ENCODE measurements around the gene ACYP1.

Gene ACYP1

DNA sequence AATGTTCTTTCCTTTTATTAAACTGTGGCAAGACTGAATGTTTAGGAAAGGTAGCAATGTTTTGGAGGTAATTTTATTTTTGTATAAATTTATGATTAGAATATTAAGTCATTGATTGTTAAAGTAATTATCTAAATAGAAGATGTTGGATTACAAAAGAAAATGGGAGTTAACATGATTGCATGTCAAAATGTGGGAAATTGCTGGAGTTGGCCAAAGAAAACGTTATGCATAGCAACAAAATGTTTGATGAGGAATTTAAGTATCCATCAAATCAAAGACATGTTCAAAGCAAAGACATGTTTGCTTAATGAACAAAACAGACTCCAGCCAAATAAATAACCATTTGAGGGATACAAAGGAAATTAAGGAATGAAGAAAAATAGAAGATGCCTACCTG lies 9.4 kb downstream of the ACYP1 start:
- no peak overlapping the region for H3K27ac ChIP-seq (ENCODE audit: low read depth, low read length)

DNA sequence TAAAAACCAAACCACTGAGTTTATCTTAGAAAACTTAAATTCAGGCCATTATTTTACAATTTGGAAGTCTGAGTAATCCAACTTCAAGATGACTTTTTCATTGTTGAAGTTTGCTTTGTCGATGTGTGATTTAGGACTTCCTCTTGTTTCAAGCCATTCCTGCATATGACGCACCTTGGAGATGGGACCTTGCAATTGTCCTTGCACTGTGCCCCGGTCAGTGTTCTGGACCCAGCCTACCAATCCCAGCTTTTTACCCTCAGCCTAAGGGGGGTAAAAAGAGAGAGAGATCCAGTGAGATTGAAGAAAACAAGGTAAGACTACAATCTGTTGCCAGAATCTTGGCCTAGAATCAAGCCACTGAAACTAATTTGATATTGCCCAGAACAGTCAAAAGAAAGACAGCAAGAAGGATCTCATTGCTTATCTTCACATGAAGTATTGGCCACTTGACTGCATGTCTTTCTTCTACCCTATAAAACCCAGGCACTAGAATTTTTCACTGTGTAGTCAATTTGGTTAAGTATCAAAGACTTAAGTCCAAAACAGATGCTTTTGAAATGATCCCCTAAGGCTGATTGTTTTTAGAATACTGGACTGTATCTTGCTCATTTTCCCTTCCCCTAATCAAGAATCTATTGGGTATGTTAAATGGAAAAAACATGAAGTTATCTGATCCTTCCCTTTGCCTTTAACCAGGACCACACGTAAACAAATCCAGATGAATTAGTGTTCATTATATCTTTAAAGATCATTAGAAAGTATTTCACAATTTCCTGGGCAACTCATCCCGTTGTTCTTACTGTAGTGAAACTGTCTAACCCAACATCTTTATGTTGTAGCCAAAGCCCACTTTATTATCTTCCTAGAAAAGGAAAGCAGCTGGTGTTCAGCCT lies 10.2 kb downstream of the ACYP1 start:
- Histone ChIP-seq H3K27ac (ENCODE audit: low read depth, low read length) (no peak overlapping the region), H3K4me3 (ENCODE audit: low read depth in 1 of 5, low read length in 5 of 5) (no peak overlapping the region), H3K27me3 (ENCODE audit: control insufficient read depth in 5 of 5, insufficient read depth in 4 of 5, low read length in 5 of 5) (no peaks in the 10 kb centered on the region), H3K9ac (ENCODE audit: low read length in 5 of 5) (no peak overlapping the region), H3K4me1 (ENCODE audit: control insufficient read depth in 5 of 5, insufficient read depth in 5 of 5, low read length in 5 of 5) (peaks cover 0 to 26% (median 18%) of the 10 kb centered on the region in 5 donors), H3K36me3 (ENCODE audit: control insufficient read depth in 5 of 5, insufficient read depth in 5 of 5, low read length in 5 of 5) (no peaks in the 10 kb centered on the region), H3K9me3 (ENCODE audit: control insufficient read depth in 5 of 5, low read length in 5 of 5) (no peaks in the 10 kb centered on the region)

More for the DNA sequence above, 9.4 kb downstream of the ACYP1 start:
- Histone ChIP-seq H3K36me3 (ENCODE audit: control insufficient read depth in 5 of 5, insufficient read depth in 5 of 5, low read length in 5 of 5) (no peaks in the 10 kb centered on the region), H3K9ac (ENCODE audit: low read length in 5 of 5) (no peak overlapping the region), H3K4me1 (ENCODE audit: control insufficient read depth in 5 of 5, insufficient read depth in 5 of 5, low read length in 5 of 5) (peaks cover 0 to 18% (median 10%) of the 10 kb centered on the region in 5 donors), H3K27me3 (ENCODE audit: control insufficient read depth in 5 of 5, insufficient read depth in 4 of 5, low read length in 5 of 5) (no peaks in the 10 kb centered on the region), H3K9me3 (ENCODE audit: control insufficient read depth in 5 of 5, low read length in 5 of 5) (no peaks in the 10 kb centered on the region), H3K4me3 (ENCODE audit: low read depth in 1 of 5, low read length in 5 of 5) (no peak overlapping the region)

DNA sequence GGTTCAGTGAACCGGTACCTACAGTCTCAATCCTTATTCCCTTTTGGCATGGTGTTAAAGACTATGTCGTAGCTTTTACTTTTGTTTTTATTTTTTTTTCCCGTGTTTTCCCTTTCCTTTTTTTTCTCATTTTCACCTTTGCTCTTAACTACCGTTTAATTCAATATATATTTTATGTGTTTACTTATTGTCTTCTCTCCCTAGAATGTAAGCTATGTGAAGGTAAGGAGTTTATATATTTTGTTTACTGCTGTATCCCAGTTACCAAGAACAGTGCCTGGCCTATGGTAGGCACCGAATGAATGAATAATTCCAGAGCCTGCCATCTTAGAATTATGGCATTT lies 12.3 kb downstream of the ACYP1 start:
- no peaks in the 10 kb centered on the region for H3K36me3 ChIP-seq (ENCODE audit: control insufficient read depth in 5 of 5, insufficient read depth in 5 of 5, low read length in 5 of 5)
- peak overlapping the region; percentile 37 to 74 (median 73) for H3K4me3 ChIP-seq (ENCODE audit: low read depth in 1 of 5, low read length in 5 of 5)
- no peaks in the 10 kb centered on the region for H3K9me3 ChIP-seq (ENCODE audit: control insufficient read depth in 5 of 5, low read length in 5 of 5)
- H3K27me3 ChIP-seq (ENCODE audit: control insufficient read depth in 5 of 5, insufficient read depth in 4 of 5, low read length in 5 of 5) = no peaks in the 10 kb centered on the region
- peaks cover 0 to 26% (median 19%) of the 10 kb centered on the region in 5 donors for H3K4me1 ChIP-seq (ENCODE audit: control insufficient read depth in 5 of 5, insufficient read depth in 5 of 5, low read length in 5 of 5)
- H3K9ac ChIP-seq (ENCODE audit: low read length in 5 of 5) = peak overlapping the region in 3 of 5 donors; percentile 76 to 95 (median 88)
- H3K27ac ChIP-seq (ENCODE audit: low read depth, low read length) = peak overlapping the region; percentile 78

DNA sequence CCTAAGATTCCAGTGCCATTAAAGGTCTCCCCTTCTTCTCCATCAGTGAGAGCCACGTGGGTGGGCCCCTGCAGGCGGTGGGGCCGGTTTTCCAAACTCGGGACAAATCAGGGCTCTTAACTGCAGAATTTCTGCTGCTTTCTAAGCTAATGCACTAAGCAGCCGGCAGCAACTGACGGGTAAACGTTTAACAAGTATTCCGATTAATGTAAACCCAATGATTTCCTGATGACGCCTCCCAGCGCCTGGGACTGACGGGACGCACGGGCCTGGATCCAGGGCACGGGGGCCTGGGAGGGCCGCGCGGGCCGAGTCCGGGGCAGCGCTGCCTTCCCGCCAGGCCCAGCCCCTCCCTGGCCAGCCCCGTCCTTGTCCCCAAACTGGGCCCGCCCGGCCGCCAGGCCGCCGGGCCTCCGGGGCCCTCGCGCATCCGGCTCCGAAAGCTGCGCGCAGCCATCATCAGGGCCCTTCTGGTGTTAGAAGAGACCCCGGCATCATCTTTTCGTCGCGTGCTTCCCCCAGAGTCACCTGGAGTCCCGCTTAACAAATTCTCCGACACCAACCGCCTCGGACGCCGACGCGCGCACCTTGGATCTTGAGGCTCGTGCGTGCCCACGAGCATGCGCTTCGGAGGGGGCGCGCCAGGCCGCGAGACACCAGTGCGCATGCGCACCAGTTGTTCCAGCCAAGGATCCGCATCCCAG lies 12.8 kb downstream of the ACYP1 start, which contains the start of gene MLH3:
Gene MLH3, minus strand, starts transcription at position 616 of the 704 bp plus-strand sequence. CDS start 1,812 bp downstream, outside the sequence.
- no peaks in the 10 kb centered on the region for H3K36me3 ChIP-seq (ENCODE audit: control insufficient read depth in 5 of 5, insufficient read depth in 5 of 5, low read length in 5 of 5)
- H3K9ac ChIP-seq (ENCODE audit: low read length in 5 of 5) = peak within 1 kb of the TSS in 4 of 5 donors; percentile 76 to 95 (median 86)
- no peaks in the 10 kb centered on the region for H3K9me3 ChIP-seq (ENCODE audit: control insufficient read depth in 5 of 5, low read length in 5 of 5)
- H3K27ac ChIP-seq (ENCODE audit: low read depth, low read length) = peak within 1 kb of the TSS; percentile 78
- peak within 1 kb of the TSS; percentile 42 to 74 (median 73) for H3K4me3 ChIP-seq (ENCODE audit: low read depth in 1 of 5, low read length in 5 of 5)
- peaks cover 0 to 26% (median 19%) of the 10 kb centered on the region in 5 donors for H3K4me1 ChIP-seq (ENCODE audit: control insufficient read depth in 5 of 5, insufficient read depth in 5 of 5, low read length in 5 of 5)
- no peaks in the 10 kb centered on the region for H3K27me3 ChIP-seq (ENCODE audit: control insufficient read depth in 5 of 5, insufficient read depth in 4 of 5, low read length in 5 of 5)

DNA sequence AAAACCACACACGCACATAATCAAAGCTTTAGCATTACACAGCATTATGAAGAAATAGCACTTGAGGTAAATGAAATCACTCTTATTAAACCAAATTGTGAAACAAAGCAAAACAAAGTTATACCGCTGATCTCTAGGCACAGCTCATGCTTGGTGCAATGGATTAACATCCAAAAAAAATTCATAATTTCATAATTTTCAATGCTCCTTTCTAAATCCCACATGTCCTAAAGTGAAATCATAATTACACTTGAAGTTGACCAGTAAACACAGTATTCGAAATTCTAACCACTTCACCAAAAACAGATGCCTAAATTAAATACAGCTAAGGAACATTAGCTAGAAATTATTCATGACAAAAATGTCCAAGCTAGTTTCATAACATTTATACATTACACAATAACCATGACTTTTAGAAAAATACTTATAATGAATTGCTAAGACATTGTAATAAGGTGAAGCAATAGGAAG lies 14.1 kb downstream of the ACYP1 start:
- Histone ChIP-seq H3K36me3 (ENCODE audit: control insufficient read depth in 5 of 5, insufficient read depth in 5 of 5, low read length in 5 of 5) (no peaks in the 10 kb centered on the region), H3K27ac (ENCODE audit: low read depth, low read length) (peak overlapping the region; percentile 78), H3K4me3 (ENCODE audit: low read depth in 1 of 5, low read length in 5 of 5) (peak overlapping the region in 2 of 5 donors; percentile 3 to 74), H3K9me3 (ENCODE audit: control insufficient read depth in 5 of 5, low read length in 5 of 5) (no peaks in the 10 kb centered on the region), H3K4me1 (ENCODE audit: control insufficient read depth in 5 of 5, insufficient read depth in 5 of 5, low read length in 5 of 5) (peaks cover 0 to 29% (median 21%) of the 10 kb centered on the region in 5 donors), H3K27me3 (ENCODE audit: control insufficient read depth in 5 of 5, insufficient read depth in 4 of 5, low read length in 5 of 5) (no peaks in the 10 kb centered on the region), H3K9ac (ENCODE audit: low read length in 5 of 5) (peak overlapping the region in 1 of 5 donors; percentile 88)

DNA sequence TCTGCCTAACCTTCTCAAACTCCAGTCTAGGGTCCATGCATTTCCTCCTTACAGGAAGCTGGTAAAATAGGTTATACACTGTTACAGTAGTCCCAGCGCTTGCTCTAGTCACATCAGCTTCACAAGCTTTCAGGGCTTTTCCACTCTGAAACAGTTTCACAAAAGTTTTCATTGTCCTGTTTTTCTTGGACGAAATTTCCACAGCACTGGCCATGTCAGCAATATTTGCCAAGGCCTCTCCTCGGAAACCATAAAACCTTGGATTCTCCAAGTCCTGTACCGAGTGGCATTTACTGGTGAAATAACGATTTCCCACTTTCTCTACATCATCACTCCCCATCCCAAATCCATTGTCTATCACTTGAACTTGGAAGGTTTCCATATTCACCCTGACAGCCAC lies 14.7 kb downstream of the ACYP1 start:
- Histone ChIP-seq H3K27ac (ENCODE audit: low read depth, low read length) (peak overlapping the region; percentile 78), H3K9me3 (ENCODE audit: control insufficient read depth in 5 of 5, low read length in 5 of 5) (no peaks in the 10 kb centered on the region), H3K4me1 (ENCODE audit: control insufficient read depth in 5 of 5, insufficient read depth in 5 of 5, low read length in 5 of 5) (peaks cover 0 to 33% (median 21%) of the 10 kb centered on the region in 5 donors), H3K4me3 (ENCODE audit: low read depth in 1 of 5, low read length in 5 of 5) (peak overlapping the region in 2 of 5 donors; percentile 3 to 6), H3K9ac (ENCODE audit: low read length in 5 of 5) (peak overlapping the region in 1 of 5 donors; percentile 10), H3K36me3 (ENCODE audit: control insufficient read depth in 5 of 5, insufficient read depth in 5 of 5, low read length in 5 of 5) (no peaks in the 10 kb centered on the region), H3K27me3 (ENCODE audit: control insufficient read depth in 5 of 5, insufficient read depth in 4 of 5, low read length in 5 of 5) (no peaks in the 10 kb centered on the region)

DNA sequence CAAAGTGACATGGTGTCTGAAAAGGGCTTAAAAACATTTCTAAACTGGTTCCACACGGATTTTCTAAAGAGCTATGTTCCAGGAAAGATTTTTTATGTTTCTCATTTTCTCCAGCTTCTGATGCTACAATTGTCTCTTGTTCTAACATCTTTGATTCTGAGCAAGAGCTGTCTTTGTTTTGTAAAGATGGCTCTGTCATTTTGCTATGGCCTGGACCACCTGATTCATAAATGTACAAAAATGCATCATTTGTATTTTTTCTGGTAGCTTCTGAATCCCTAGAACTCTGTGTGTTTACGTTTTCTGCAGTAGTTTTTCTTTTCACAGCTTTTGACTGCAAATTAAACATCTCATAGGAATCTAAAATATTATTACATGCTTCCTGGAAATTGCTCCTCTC lies 15.7 kb downstream of the ACYP1 start:
- Histone ChIP-seq H3K4me3 (ENCODE audit: low read depth in 1 of 5, low read length in 5 of 5) (no peak overlapping the region), H3K4me1 (ENCODE audit: control insufficient read depth in 5 of 5, insufficient read depth in 5 of 5, low read length in 5 of 5) (peaks cover 0 to 33% (median 21%) of the 10 kb centered on the region in 5 donors), H3K9ac (ENCODE audit: low read length in 5 of 5) (no peak overlapping the region), H3K27ac (ENCODE audit: low read depth, low read length) (no peak overlapping the region), H3K27me3 (ENCODE audit: control insufficient read depth in 5 of 5, insufficient read depth in 4 of 5, low read length in 5 of 5) (no peaks in the 10 kb centered on the region), H3K36me3 (ENCODE audit: control insufficient read depth in 5 of 5, insufficient read depth in 5 of 5, low read length in 5 of 5) (no peaks in the 10 kb centered on the region), H3K9me3 (ENCODE audit: control insufficient read depth in 5 of 5, low read length in 5 of 5) (no peaks in the 10 kb centered on the region)

DNA sequence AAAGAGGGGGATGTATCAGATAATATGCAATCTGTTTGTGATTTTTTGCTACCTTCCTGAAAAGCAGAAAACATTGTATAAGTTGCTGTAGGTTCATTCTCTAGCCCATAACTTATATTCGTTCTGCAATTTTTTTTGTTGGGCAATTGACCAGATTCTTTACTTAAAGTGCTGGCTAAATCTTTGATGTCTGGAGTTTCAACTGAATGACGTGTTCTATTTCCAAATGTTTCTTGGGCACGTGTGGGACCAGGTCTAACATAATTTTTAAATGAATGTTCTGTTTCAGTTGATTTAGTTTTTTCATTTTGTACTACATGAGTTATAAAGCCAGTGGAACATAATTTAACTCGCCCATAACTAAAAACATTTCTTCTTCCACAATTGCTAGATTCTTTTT lies 16.3 kb downstream of the ACYP1 start:
- H3K27ac ChIP-seq (ENCODE audit: low read depth, low read length) = no peak overlapping the region
- H3K9me3 ChIP-seq (ENCODE audit: control insufficient read depth in 5 of 5, low read length in 5 of 5) = no peaks in the 10 kb centered on the region
- H3K9ac ChIP-seq (ENCODE audit: low read length in 5 of 5) = no peak overlapping the region
- no peaks in the 10 kb centered on the region for H3K27me3 ChIP-seq (ENCODE audit: control insufficient read depth in 5 of 5, insufficient read depth in 4 of 5, low read length in 5 of 5)
- H3K4me3 ChIP-seq (ENCODE audit: low read depth in 1 of 5, low read length in 5 of 5) = no peak overlapping the region
- peaks cover 0 to 33% (median 21%) of the 10 kb centered on the region in 5 donors for H3K4me1 ChIP-seq (ENCODE audit: control insufficient read depth in 5 of 5, insufficient read depth in 5 of 5, low read length in 5 of 5)
- peaks cover 0 to 1% (median 0%) of the 10 kb centered on the region in 5 donors for H3K36me3 ChIP-seq (ENCODE audit: control insufficient read depth in 5 of 5, insufficient read depth in 5 of 5, low read length in 5 of 5)

DNA sequence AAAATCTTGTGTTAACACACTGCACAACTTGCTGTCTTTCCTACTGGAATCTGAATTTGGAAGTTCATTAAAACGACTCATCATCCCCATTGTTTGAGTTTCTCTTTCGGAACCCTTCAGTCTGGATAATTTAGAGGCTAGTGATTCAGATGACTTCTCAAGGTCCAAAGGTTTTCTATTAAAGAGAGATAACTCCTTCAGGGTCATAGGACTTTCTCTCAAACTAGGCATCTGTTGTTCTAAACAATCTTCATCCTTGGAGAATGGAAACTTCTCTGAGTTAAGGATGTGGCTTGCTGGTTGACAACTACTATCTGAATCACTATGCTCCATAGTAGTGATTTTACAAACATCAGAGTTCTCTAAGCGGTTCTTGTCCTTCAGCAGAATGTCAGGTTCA lies 16.9 kb downstream of the ACYP1 start:
- no peaks in the 10 kb centered on the region for H3K27me3 ChIP-seq (ENCODE audit: control insufficient read depth in 5 of 5, insufficient read depth in 4 of 5, low read length in 5 of 5)
- no peak overlapping the region for H3K27ac ChIP-seq (ENCODE audit: low read depth, low read length)
- H3K36me3 ChIP-seq (ENCODE audit: control insufficient read depth in 5 of 5, insufficient read depth in 5 of 5, low read length in 5 of 5) = peaks cover 0 to 5% (median under 1%) of the 10 kb centered on the region in 5 donors
- no peak overlapping the region for H3K9ac ChIP-seq (ENCODE audit: low read length in 5 of 5)
- no peaks in the 10 kb centered on the region for H3K9me3 ChIP-seq (ENCODE audit: control insufficient read depth in 5 of 5, low read length in 5 of 5)
- no peak overlapping the region for H3K4me3 ChIP-seq (ENCODE audit: low read depth in 1 of 5, low read length in 5 of 5)
- peaks cover 0 to 33% (median 25%) of the 10 kb centered on the region in 5 donors for H3K4me1 ChIP-seq (ENCODE audit: control insufficient read depth in 5 of 5, insufficient read depth in 5 of 5, low read length in 5 of 5)

DNA sequence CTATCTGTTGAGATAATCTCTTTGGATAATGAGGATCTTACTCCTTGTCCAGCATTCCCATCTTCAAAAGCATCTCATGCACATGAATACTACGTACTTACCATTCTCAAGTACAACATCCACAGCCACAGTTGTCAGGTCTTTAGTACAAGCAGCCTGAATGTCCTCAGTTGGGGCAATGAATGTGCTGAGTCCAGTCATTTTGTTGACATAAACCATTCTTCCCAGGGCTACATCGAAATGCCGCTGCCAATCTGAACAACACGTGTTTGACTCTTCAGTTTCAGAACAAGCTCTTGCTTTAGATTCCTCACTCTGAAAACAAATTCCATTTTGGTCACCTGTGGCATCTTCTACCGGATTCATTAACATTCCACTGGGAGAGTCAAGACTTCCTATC lies 17.5 kb downstream of the ACYP1 start:
- Histone ChIP-seq H3K36me3 (ENCODE audit: control insufficient read depth in 5 of 5, insufficient read depth in 5 of 5, low read length in 5 of 5) (peaks cover 0 to 9% (median 3%) of the 10 kb centered on the region in 5 donors), H3K27ac (ENCODE audit: low read depth, low read length) (no peak overlapping the region), H3K9ac (ENCODE audit: low read length in 5 of 5) (no peak overlapping the region), H3K4me1 (ENCODE audit: control insufficient read depth in 5 of 5, insufficient read depth in 5 of 5, low read length in 5 of 5) (peaks cover 0 to 32% (median 28%) of the 10 kb centered on the region in 5 donors), H3K4me3 (ENCODE audit: low read depth in 1 of 5, low read length in 5 of 5) (no peak overlapping the region), H3K9me3 (ENCODE audit: control insufficient read depth in 5 of 5, low read length in 5 of 5) (no peaks in the 10 kb centered on the region), H3K27me3 (ENCODE audit: control insufficient read depth in 5 of 5, insufficient read depth in 4 of 5, low read length in 5 of 5) (no peaks in the 10 kb centered on the region)
